Endothelial cell (in vitro differentiated cells): ENCODE measurements around the gene ANKMY1. TPM values are rescaled to one million over a fixed set of nuclear protein-coding genes. Genes with fewer than 3 reads are reported as not detected.

Experiments
- DNase-seq: peaks from one replicate; pipeline ENCODE4 v3.0.0; 2021; ENCODE audit warnings: low spot score
- H3K27ac Mint-ChIP-seq: one replicate; pipeline ENCODE4 v1.8.0; 2021; ENCODE audit warnings: mixed read lengths, inconsistent platforms; ENCODE audit not compliant: unreplicated experiment
- H3K27me3 Mint-ChIP-seq: one replicate; pipeline ENCODE4 v1.8.0; 2021; ENCODE audit warnings: mild to moderate bottlenecking, moderate library complexity, mixed read lengths, inconsistent platforms; ENCODE audit not compliant: unreplicated experiment
- H3K36me3 Mint-ChIP-seq: one replicate; pipeline ENCODE4 v1.8.0; 2021; ENCODE audit warnings: mild to moderate bottlenecking, low read depth, mixed read lengths, inconsistent platforms; ENCODE audit not compliant: unreplicated experiment
- H3K4me1 Mint-ChIP-seq: one replicate; pipeline ENCODE4 v1.8.0; 2021; ENCODE audit warnings: mild to moderate bottlenecking, mixed read lengths, inconsistent platforms; ENCODE audit not compliant: unreplicated experiment
- H3K4me3 Mint-ChIP-seq: one replicate; pipeline ENCODE4 v1.8.0; 2021; ENCODE audit warnings: mild to moderate bottlenecking, mixed read lengths, inconsistent platforms; ENCODE audit not compliant: unreplicated experiment
- H3K9me3 Mint-ChIP-seq: one replicate; pipeline ENCODE4 v1.8.0; 2021; ENCODE audit warnings: mixed read lengths, inconsistent platforms; ENCODE audit not compliant: unreplicated experiment
- total RNA-seq: library from RNA; stranded (reverse); fragmentation: NEBNext Ultra II Directional; extraction: Animal tissue kit (Norgen Biotek cat#: 25700); gene quantifications from one replicate; pipeline ENCODE4 v1.2.1, GENCODE V29; 2021; ENCODE audit not compliant: unreplicated experiment
- TF ChIP-seq, protein P1 (sequence below): fragments of 200-600 bp; sonication (generic); IDR thresholded peaks from one replicate; pipeline ENCODE4 v1.5.0; 2021; ENCODE audit warnings: antibody characterized with exemption; ENCODE audit not compliant: unreplicated experiment

Gene ANKMY1
- total RNA-seq, 1 donor from 2014 or later: 5.6 TPM

DNA sequence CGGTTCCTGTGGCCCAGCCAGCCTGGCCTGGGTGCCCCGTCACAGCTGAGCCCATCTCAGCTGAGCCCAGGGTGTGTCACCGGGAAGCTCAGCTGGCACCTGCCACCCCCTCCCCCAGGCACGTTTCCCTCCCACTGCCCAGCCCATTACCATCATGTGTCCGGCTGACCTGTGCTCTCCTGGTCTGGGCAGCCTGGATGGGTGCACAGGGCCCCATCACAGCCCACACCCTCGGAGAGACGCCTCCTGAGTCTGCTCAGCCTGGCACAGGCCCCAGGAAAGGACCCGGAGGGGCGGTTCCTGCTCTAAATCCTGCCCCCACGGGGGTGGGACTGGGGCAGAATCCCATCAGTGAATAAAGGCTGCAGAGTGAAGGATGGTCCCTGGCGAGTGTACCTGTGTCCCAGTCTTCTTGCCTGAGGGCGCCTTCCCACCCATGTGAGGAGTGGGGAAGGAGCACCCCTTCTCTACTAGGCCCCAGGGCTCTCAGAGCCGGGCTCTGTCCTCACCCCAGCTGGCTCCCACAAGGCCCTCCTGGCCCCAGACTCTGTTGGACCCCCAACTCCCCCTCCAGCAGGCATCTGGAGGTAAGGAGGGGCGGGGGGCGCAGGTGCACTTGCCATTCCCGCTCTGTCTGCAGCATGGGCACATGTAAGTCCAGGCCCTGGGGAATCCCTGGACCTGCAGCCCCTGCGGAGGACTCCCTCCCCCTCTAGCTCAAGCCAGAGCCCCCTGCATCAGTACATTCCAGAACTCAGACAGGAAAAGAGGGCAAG lies 101.2 kb downstream of the ANKMY1 start:
- no peak for DNase-seq
- no peak overlapping the region for H3K27ac Mint-ChIP-seq

DNA sequence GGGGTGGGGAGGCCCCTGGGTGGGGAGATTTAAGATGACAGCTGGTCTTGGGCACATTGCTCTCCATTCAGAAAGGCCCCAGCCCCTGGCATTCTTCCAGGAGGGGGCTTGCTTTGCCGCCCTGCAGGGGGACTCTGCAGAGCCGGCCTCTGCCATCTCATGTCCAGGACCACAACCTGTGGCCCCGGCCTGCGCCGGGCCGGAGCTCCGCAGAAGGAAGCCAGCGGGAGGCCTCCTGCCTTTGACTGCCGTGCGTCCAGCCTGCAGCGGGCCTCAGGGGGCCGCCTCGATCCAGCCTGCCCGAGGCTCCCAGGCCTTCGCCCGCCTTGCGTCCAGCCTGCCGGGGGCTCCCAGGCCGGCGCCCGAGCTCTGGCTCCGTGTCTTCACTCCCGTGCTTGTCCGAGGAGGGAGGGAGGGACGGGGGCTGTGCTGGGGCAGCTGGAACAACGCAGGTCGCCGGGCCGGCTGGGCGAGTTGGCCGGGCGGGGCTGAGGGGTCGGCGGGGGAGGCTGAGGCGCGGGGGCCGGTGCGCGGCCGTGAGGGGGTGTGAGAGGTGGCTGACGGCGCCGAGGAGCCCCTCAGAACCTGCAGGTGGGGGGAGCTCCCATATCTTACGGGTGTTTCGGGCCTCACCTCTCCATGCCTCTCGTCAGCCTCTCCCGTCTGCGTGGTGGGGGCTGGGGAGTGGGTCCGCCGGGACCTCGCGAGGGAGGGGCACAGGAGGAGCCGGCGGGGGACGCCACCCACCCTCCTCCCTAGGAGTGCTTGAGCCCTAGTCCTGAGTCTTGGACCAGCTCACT lies 101.9 kb downstream of the ANKMY1 start:
- TF ChIP-seq, protein P1, sequence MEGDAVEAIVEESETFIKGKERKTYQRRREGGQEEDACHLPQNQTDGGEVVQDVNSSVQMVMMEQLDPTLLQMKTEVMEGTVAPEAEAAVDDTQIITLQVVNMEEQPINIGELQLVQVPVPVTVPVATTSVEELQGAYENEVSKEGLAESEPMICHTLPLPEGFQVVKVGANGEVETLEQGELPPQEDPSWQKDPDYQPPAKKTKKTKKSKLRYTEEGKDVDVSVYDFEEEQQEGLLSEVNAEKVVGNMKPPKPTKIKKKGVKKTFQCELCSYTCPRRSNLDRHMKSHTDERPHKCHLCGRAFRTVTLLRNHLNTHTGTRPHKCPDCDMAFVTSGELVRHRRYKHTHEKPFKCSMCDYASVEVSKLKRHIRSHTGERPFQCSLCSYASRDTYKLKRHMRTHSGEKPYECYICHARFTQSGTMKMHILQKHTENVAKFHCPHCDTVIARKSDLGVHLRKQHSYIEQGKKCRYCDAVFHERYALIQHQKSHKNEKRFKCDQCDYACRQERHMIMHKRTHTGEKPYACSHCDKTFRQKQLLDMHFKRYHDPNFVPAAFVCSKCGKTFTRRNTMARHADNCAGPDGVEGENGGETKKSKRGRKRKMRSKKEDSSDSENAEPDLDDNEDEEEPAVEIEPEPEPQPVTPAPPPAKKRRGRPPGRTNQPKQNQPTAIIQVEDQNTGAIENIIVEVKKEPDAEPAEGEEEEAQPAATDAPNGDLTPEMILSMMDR: no peak
- no peaks in the 10 kb centered on the region for H3K9me3 Mint-ChIP-seq
- H3K4me1 Mint-ChIP-seq: peaks cover 8% of the 10 kb centered on the region
- no peak for DNase-seq
- no peak overlapping the region for H3K4me3 Mint-ChIP-seq
- no peak overlapping the region for H3K27ac Mint-ChIP-seq
- H3K36me3 Mint-ChIP-seq: peaks cover 3% of the 10 kb centered on the region
- H3K27me3 Mint-ChIP-seq: peaks cover 28% of the 10 kb centered on the region

More for the DNA sequence above, 101.2 kb downstream of the ANKMY1 start:
- TF ChIP-seq, protein P1: no peak
- peaks cover 24% of the 10 kb centered on the region for H3K27me3 Mint-ChIP-seq
- H3K4me1 Mint-ChIP-seq: peaks cover 8% of the 10 kb centered on the region
- peaks cover 3% of the 10 kb centered on the region for H3K36me3 Mint-ChIP-seq
- H3K9me3 Mint-ChIP-seq: no peaks in the 10 kb centered on the region
- H3K4me3 Mint-ChIP-seq: no peak overlapping the region

DNA sequence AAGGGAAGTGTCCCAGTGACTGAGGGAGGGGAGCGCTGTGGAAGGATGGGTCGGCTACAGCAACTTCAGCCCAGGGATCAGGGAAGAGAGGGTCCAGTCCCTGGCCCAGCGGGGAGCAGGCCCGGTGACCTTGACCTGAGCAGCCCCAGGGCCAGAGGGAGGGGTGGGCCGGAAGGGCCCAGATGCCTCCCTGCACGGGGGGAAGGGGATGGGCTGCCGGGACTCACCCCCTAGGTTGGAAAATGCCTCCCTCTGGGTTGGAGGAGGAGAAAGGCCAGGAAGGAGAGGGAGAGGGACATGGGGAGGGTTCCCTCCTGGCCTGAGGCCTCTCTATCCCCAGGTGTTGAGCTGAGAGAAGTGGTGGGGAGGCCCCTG lies 102.5 kb downstream of the ANKMY1 start:
- Mint-ChIP-seq H3K27me3 (peaks cover 24% of the 10 kb centered on the region), H3K9me3 (no peaks in the 10 kb centered on the region), H3K27ac (no peak overlapping the region), H3K36me3 (peaks cover 3% of the 10 kb centered on the region), H3K4me1 (peaks cover 8% of the 10 kb centered on the region), H3K4me3 (peak overlapping the region; percentile 80)
- no peak for DNase-seq
- TF ChIP-seq, protein P1: no peak

DNA sequence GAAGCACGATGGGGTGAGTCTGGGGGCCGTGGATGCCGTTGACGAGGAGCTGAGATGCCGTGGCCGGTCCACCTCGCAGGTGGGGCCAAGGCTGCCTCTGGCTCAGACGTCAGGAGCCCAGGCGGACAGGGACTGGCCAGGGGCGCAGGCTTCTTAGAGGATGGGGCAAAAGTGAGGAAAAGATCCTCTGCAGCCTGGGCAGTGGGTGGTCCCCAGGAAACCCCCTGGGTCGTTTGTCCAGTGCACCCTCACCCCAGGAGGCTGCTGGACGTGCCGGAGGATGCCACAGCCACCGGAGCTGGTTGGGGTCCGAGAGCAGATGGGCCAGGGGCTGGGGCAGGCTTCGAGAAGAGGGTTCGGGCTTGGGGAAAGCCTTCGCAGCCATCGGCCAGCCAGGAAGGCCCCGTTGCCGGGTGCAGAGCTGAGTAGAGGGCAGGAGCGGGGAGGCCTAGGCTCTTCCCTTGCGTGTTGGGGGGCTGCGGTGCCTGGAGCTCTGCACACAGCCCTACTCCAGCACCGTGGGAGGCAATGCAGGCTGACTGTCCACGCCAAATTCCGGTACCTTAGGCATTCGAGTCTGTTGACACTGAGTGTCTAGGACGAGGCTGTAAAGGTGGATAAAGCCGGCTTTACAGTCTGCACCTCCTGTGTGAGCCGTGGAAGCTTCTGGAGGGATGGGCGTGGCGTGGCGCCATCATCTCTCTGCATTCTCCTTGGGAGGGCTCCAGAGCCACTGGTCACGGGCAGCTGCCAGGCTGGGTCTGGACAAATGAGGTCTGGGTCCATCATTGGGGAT lies 103.5 kb downstream of the ANKMY1 start:
- Mint-ChIP-seq H3K27ac (no peak overlapping the region), H3K4me1 (peaks cover 13% of the 10 kb centered on the region), H3K9me3 (no peaks in the 10 kb centered on the region), H3K27me3 (peaks cover 26% of the 10 kb centered on the region), H3K36me3 (peaks cover 3% of the 10 kb centered on the region), H3K4me3 (peak overlapping the region; percentile 80)
- TF ChIP-seq, protein P1: no peak
- no peak for DNase-seq
